Ovary (tissue), 3 donors: ENCODE measurements around the gene CLASP1.

Experiments used
- EP300 ChIP-seq: sonication (generic); formaldehyde crosslinking; IDR thresholded peaks from one replicate; pipeline ENCODE4 v1.6.1; 2017; ENCODE audit warnings: antibody characterized with exemption
- TF ChIP-seq, protein P1 (sequence below), 3 donors: fragments of 450-650 bp in 2 of 3; fragments of 200-600 bp in 1 of 3; IDR thresholded peaks; one replicate each; pipeline versions ENCODE4 v1.5.1 to v1.8.0; 2016 to 2022; ENCODE audit warnings: antibody characterized with exemption in 3 of 3, mild to moderate bottlenecking in 1 of 3
- donor health status: DM: no; HTN: no; CAD: no.

DNA sequence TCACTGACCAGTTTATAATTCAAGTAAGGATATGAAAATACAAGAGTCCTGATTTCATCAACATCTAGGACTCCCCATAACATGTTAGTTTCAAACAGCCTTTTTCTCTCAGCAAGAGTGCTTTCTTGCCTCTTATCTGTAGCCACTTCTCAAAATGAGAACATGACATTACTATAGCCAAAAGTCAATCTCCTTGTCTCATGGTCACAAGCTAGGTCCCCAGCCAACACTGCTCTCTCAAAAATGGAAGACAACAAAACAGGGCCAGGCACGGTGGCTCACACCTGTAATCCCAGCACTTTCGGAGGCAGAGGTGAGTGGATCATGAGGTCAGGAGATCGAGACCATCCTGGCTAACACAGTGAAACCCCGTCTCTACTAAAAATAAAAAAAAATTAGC lies 15.8 kb downstream of the CLASP1 start:
- TF ChIP-seq, protein P1, sequence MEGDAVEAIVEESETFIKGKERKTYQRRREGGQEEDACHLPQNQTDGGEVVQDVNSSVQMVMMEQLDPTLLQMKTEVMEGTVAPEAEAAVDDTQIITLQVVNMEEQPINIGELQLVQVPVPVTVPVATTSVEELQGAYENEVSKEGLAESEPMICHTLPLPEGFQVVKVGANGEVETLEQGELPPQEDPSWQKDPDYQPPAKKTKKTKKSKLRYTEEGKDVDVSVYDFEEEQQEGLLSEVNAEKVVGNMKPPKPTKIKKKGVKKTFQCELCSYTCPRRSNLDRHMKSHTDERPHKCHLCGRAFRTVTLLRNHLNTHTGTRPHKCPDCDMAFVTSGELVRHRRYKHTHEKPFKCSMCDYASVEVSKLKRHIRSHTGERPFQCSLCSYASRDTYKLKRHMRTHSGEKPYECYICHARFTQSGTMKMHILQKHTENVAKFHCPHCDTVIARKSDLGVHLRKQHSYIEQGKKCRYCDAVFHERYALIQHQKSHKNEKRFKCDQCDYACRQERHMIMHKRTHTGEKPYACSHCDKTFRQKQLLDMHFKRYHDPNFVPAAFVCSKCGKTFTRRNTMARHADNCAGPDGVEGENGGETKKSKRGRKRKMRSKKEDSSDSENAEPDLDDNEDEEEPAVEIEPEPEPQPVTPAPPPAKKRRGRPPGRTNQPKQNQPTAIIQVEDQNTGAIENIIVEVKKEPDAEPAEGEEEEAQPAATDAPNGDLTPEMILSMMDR (IDR thresholded peaks at IDR 0.05) = no peak
- TF ChIP-seq EP300 = no peak
